ENCODE data around the gene DGCR6L.

DNA sequence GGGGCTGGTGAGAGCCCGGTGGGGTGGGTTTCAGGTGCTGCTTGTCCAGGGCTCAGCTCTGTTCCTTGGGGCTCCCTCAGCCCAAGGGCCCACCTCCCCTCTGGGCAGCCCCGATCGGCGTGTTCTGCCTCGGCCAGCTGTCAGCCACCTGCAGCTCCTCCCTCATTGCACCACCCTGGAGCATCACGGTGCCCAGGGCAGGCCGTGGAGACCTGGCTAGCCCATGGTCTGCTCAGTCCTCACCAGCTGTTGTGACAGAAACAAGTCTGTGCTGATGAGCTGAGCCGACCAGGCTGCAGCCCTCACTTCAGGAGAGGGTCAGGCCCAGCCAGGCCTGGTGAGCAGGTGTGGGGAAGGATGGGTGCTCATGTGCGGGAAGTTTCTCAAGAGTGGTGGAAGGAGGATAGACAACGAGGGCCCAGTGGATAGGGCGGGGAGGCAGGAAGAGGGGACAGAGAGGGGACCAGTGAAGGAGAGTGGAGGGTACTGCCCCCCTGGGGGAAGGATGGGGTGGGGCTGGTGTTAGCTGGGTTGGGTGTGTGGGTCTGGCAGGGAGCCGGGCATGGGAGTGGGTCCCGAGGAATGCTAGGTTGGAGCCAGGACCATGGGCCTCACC lies 35.3 kb downstream of the DGCR6L start:
- TF ChIP-seq EZH2 (IDR thresholded peaks at IDR 0.05; ENCODE audit: insufficient read depth, poor library complexity, severe bottlenecking) (no peak), EZH2phosphoT487 (IDR thresholded peaks at IDR 0.05; ENCODE audit: insufficient read depth, low read depth) (no peak)
